ENCODE measurements around the gene GLTPD2.
A peak's percentile ranks its signal among the peaks of the same experiment; 100 is the strongest.

Gene GLTPD2

DNA sequence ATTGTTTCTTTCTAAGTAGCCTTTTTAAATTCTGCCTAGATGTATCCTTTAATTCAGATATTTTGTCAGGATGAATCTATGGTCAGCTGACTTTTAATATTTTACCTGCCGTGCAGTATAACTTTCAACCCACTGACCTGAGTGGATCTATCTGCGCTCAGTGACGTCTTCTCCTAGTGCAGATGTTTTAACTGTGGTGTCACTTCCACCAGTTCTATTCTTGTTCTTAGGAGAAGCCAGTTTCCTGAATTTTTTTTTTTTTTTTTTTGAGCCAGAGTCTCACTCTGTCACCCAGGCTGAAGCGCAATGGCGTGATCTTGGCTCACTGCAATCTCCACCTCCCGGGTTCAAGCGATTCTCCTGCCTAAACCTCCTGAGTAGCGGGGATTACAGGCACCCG lies 22.0 kb upstream of the GLTPD2 start:
- H3K4me3 ChIP-seq (ENCODE audit: low read depth, low read length) = no peak overlapping the region
- H3K4me1 ChIP-seq = peaks cover 6% of the 10 kb centered on the region
- no peaks in the 10 kb centered on the region for H3K36me3 ChIP-seq (ENCODE audit: control insufficient read depth, insufficient read depth, low read length)
- no peaks in the 10 kb centered on the region for H3K9me3 ChIP-seq (ENCODE audit: control insufficient read depth, low read length)
- no peak overlapping the region for H3K27ac ChIP-seq
- H2AFZ ChIP-seq = no peak overlapping the region
- no peak overlapping the region for H3K4me2 ChIP-seq (ENCODE audit: low read length)
- no peaks in the 10 kb centered on the region for H3K79me2 ChIP-seq
- H3K9ac ChIP-seq = no peak overlapping the region
- TF ChIP-seq, protein P1, sequence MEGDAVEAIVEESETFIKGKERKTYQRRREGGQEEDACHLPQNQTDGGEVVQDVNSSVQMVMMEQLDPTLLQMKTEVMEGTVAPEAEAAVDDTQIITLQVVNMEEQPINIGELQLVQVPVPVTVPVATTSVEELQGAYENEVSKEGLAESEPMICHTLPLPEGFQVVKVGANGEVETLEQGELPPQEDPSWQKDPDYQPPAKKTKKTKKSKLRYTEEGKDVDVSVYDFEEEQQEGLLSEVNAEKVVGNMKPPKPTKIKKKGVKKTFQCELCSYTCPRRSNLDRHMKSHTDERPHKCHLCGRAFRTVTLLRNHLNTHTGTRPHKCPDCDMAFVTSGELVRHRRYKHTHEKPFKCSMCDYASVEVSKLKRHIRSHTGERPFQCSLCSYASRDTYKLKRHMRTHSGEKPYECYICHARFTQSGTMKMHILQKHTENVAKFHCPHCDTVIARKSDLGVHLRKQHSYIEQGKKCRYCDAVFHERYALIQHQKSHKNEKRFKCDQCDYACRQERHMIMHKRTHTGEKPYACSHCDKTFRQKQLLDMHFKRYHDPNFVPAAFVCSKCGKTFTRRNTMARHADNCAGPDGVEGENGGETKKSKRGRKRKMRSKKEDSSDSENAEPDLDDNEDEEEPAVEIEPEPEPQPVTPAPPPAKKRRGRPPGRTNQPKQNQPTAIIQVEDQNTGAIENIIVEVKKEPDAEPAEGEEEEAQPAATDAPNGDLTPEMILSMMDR (IDR thresholded peaks at IDR 0.05) = no peak
- H3K27me3 ChIP-seq (ENCODE audit: control insufficient read depth, insufficient read depth, low read length) = no peaks in the 10 kb centered on the region

DNA sequence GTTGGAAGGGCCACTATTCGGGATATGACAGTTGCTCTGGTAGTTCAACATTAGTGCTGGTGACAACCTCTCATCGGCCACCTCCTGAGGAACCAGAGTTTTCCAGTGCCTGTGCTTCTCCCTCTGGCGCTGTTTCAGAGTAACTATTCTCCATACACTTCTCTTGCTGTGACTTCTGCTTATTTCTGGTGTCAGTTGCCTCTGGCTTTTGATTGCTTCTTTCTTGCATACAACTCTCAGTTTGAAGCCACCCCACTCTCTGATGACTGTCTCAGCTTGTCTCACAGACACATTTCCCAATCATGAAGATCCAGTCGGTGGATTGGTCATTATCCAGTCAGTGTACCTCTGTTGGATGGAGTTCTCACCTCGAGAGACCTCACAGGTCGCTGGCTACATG lies 20.5 kb upstream of the GLTPD2 start:
- Histone ChIP-seq H3K9me3 (ENCODE audit: control insufficient read depth, low read length) (no peaks in the 10 kb centered on the region), H3K4me1 (peaks cover 8% of the 10 kb centered on the region), H3K79me2 (no peaks in the 10 kb centered on the region), H3K9ac (no peak overlapping the region), H2AFZ (no peak overlapping the region), H3K4me2 (ENCODE audit: low read length) (no peak overlapping the region), H3K27ac (no peak overlapping the region), H3K4me3 (ENCODE audit: low read depth, low read length) (no peak overlapping the region), H3K36me3 (ENCODE audit: control insufficient read depth, insufficient read depth, low read length) (no peaks in the 10 kb centered on the region), H3K27me3 (ENCODE audit: control insufficient read depth, insufficient read depth, low read length) (no peaks in the 10 kb centered on the region)
- TF ChIP-seq, protein P1 (IDR thresholded peaks at IDR 0.05) = no peak

DNA sequence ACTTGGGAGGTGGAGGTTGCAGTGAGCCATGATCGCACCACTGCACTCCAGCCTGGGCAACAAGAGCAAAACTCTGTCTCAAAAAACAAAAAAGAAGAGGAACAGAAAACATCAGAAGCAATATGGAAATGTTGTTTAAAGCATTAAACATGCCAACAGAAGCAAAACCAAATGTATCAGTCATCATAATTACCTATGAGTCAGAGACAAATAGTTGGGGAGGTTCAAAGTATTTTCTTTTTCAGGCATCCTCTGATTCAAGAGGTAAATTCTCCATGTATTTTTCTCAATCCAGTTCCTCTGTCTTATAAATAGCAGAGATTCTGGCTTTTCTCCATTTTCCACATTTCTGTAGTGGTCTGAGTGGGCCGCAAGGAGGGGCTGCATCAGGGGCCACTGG lies 19.1 kb upstream of the GLTPD2 start:
- TF ChIP-seq, protein P1 (IDR thresholded peaks at IDR 0.05) = no peak
- H3K27ac ChIP-seq = no peak overlapping the region
- H3K4me3 ChIP-seq (ENCODE audit: low read depth, low read length) = no peak overlapping the region
- no peaks in the 10 kb centered on the region for H3K79me2 ChIP-seq
- peaks cover 8% of the 10 kb centered on the region for H3K4me1 ChIP-seq
- H3K9me3 ChIP-seq (ENCODE audit: control insufficient read depth, low read length) = no peaks in the 10 kb centered on the region
- H3K36me3 ChIP-seq (ENCODE audit: control insufficient read depth, insufficient read depth, low read length) = no peaks in the 10 kb centered on the region
- no peak overlapping the region for H3K9ac ChIP-seq
- H2AFZ ChIP-seq = no peak overlapping the region
- no peak overlapping the region for H3K4me2 ChIP-seq (ENCODE audit: low read length)
- no peaks in the 10 kb centered on the region for H3K27me3 ChIP-seq (ENCODE audit: control insufficient read depth, insufficient read depth, low read length)

DNA sequence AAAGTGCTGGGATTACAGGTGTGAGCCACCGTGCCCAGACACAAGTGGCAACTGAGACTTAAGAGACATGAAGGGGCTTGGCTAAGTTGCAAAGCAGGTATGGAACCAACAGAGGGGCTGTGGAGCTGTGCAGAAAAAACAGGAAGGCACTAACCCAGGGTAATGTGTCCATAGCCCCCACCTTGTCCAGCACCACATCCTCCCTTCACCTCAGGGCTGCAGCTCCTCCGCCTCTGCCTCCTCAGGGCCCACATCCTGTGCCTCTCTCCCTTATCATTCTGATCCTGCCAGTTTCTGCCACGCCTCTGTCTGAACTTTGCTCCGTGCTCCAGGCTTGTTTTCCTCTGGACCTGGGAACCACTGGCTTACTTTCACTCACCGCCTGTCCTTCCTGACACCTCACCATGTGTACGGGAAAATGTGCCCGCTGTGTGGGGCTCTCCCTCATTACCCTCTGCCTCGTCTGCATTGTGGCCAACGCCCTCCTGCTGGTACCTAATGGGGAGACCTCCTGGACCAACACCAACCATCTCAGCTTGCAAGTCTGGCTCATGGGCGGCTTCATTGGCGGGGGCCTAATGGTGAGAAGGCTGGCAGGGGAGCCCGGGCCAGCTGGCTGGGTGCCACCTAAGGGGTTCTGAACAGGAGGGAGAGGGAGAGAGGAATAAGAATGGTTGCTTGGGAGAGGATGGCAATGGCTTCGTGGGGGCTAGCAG lies 17.1 kb upstream of the GLTPD2 start, which contains the start of gene TM4SF5:
TSS of gene TM4SF5 (plus strand) at position 368 of the 716 bp plus-strand sequence. CDS start at position 405, 37 bp downstream.
- peak within 1 kb of the TSS; percentile 79 for H2AFZ ChIP-seq
- H3K9ac ChIP-seq = no peak within 1 kb of the TSS
- peak within 1 kb of the TSS; percentile 32 for H3K27ac ChIP-seq
- H3K36me3 ChIP-seq (ENCODE audit: control insufficient read depth, insufficient read depth, low read length) = no peaks in the 10 kb centered on the region
- H3K4me1 ChIP-seq = peaks cover 8% of the 10 kb centered on the region
- no peaks in the 10 kb centered on the region for H3K9me3 ChIP-seq (ENCODE audit: control insufficient read depth, low read length)
- TF ChIP-seq, protein P1 (IDR thresholded peaks at IDR 0.05) = no peak
- H3K27me3 ChIP-seq (ENCODE audit: control insufficient read depth, insufficient read depth, low read length) = no peaks in the 10 kb centered on the region
- peak within 1 kb of the TSS; percentile 50 for H3K4me2 ChIP-seq (ENCODE audit: low read length)
- no peak within 1 kb of the TSS for H3K4me3 ChIP-seq (ENCODE audit: low read depth, low read length)
- H3K79me2 ChIP-seq = no peaks in the 10 kb centered on the region

DNA sequence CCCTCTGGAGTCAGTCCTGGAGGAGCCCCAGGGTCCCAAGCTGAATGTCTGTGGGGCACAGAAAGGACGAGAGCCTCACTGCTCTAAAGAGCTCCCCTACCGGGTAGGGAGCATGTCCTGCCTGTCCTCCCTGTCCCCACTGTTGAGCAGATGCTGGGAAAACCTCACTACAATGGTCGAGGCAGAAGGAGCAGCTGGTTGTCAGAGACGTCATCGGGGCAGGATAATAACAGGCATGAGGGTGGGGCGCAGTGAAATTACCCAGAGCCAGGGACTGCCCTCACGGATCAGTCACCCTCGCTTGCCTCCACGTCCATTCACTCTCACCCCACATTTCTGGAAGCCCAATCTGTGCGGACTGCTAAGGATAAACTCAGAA lies 16.5 kb upstream of the GLTPD2 start:
- H2AFZ ChIP-seq = peak overlapping the region; percentile 79
- H3K9ac ChIP-seq = no peak overlapping the region
- H3K36me3 ChIP-seq (ENCODE audit: control insufficient read depth, insufficient read depth, low read length) = no peaks in the 10 kb centered on the region
- no peaks in the 10 kb centered on the region for H3K27me3 ChIP-seq (ENCODE audit: control insufficient read depth, insufficient read depth, low read length)
- H3K4me1 ChIP-seq = peaks cover 8% of the 10 kb centered on the region
- H3K9me3 ChIP-seq (ENCODE audit: control insufficient read depth, low read length) = no peaks in the 10 kb centered on the region
- H3K79me2 ChIP-seq = no peaks in the 10 kb centered on the region
- TF ChIP-seq, protein P1 (IDR thresholded peaks at IDR 0.05) = no peak
- H3K4me2 ChIP-seq (ENCODE audit: low read length) = no peak overlapping the region
- H3K27ac ChIP-seq = no peak overlapping the region
- H3K4me3 ChIP-seq (ENCODE audit: low read depth, low read length) = no peak overlapping the region

Data from parathyroid adenoma (tissue), 2 donors.